Germinal center (tissue), 1 donor: Measurements from ENCODE around the gene VCP.
"Not testable (repeated sequence)": the region's sequence is repeated elsewhere in the genome, so short reads cannot be mapped to it uniquely, and the experiment has no call there.

Experiments
- DNase-seq: peaks from one replicate; pipeline ENCODE4 v3.0.0; 2012; ENCODE audit warnings: mixed read lengths, low spot score

The VCP gene

DNA sequence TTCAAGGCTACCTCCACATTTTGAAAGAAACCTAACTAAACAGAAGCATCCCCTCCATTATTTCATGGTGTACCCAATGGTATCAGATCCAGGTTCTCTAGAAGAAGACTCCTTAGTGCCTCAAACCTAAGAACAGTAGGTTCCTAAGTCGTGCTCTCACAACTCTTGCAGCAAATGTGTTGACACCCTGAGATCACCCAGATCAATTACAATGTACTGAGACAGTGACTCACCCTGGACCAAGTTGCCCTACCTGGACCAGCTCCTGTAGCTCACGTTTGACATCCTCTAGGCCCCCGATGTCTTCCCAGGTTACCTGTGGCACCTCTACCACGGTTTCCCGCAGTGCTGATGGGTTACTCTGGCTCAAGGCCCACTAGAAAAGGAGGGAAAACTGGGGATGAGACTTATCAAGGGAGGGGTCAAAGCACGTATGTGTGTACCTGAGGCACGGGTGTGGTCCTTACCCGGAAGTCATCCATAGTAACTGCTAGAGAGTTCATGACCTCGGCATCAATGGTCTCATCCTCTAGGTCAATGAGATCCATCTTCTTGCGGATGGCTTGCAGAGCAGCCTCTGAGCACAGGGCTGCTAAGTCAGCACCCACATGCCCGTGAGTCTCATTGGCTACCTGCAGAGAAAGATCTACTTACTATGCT, 11.7 kb downstream of the VCP start:
- no peak for DNase-seq

DNA sequence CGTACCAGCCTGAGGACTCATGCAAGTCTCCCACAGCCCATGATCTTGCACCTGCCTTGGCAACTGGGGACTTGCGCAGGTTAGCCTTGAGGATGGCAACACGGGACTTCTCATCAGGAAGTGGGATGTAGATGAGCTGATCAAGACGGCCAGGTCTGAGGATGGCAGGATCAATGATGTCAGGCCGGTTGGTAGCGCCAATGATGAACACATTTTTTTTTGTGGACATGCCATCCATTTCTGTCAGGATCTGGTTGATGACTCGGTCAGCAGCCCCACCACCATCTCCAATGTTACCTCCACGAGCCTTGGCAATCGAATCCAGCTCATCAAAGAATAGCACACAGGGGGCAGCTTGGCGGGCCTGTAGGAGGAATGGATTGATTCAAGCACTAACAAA, 13.0 kb downstream of the VCP start:
- no peak for DNase-seq

DNA sequence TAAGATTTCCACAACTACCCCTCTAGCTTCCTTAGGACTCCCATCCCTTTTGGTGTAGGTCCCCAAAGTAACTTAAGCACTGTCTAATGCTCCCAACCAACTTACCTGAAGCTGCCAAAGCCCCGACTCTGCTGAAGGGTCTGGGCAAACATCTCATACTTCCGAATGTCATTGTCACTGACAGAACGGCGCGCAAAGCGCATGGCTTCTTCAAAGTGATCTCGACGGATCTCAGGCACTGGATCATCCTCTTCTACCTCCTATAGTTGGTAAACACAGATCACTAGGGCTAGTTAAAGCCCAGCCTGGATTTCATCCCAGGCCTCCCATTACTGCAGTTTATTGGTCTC, 15.2 kb downstream of the VCP start:
- DNase-seq: no peak

DNA sequence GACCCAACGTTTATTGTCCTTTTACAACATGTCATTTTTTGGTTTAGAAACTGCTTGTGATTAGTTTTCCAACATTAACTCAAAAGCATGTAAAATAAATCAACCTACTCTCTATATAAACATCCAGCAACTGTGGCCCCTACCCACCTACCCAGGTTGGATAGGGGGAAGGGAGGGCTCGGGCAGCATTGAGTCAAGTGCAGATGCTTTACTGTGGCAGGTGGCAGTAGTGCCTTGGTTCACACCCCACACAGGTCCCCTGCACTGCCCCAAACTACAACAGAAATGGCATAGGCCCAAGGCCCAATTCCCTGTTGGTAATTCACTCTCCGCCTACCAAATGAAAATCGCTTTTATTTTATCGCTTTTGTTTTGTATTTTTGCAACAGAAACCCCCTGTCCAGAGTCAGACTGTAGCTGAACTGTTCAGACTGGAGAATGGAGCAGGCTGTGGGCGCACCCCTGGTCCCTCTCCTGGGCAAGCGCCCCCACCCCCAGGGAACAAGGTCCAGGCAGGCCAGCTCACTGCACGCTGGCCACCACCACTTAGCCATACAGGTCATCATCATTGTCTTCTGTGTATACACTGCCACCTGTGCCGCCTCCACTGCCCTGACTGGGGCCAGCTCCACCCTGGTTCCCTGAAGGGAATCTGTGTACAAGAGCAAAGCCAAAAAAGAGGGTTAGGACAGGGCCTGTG, 15.7 kb downstream of the VCP start:
- no peak for DNase-seq

DNA sequence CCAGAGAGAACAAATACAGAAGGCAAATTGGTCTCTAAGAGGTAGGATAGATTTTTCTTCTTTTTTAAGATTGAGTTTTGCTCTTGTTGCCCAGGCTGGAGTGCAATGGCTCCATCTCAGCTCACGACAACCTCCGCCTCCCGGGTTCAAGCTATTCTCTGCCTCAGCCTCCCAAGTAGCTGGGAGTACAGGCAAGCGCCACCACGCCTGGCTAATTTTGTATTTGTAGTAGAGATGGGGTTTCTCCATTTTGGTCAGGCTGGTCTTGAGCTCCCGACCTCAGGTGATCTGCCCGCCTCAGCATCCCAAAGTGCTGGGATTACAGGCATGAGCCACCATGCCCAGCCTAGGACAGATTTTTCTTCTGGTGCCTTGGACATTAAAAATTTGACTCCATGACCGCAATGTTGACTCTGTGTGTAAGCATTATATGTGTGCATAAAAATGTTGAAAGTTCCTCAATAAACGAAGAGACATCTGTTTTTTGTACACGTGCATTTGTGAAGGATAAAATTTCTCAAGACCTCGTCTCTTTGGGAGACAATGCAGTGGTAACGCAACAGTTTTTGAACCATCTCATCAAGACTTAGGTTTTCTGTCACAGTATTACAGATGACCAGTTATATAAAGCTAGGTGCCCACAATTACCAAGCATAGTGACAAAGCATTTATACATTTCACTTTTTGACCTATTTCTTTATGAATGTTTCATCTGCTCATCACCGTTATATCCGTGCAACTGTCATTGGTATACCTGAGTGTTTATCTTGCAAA, 17.4 kb downstream of the VCP start:
- DNase-seq: no peak

DNA sequence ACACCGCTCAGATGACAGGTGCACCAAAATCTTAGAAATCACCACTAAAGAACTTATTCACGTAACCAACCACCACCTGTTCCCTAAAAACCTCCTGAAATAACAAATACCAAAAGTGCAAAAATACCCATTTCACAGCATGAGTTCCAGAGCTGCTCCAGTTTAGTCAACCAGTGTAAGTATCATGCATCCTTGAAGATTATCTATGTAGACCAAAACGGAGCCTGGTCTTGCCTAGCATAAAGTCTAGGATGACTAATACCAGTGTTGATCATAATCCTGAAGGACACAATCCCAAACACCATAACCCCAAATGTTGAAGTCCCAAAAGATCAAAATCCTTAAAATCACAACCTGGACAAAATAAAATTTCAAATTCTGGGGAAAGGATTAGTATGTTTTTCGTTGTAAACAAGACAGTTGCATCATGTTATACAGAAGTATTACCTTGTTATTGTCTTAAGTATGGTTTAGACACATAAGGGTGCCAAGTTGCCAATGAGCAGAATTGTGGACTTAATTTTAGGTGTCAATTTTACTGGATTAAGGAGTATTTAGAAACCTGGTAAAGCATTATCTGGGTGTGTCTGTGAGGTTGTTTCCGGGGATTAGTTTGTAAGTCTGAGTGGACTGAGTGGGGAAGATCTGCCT, 18.1 kb downstream of the VCP start:
- DNase-seq: no peak

DNA sequence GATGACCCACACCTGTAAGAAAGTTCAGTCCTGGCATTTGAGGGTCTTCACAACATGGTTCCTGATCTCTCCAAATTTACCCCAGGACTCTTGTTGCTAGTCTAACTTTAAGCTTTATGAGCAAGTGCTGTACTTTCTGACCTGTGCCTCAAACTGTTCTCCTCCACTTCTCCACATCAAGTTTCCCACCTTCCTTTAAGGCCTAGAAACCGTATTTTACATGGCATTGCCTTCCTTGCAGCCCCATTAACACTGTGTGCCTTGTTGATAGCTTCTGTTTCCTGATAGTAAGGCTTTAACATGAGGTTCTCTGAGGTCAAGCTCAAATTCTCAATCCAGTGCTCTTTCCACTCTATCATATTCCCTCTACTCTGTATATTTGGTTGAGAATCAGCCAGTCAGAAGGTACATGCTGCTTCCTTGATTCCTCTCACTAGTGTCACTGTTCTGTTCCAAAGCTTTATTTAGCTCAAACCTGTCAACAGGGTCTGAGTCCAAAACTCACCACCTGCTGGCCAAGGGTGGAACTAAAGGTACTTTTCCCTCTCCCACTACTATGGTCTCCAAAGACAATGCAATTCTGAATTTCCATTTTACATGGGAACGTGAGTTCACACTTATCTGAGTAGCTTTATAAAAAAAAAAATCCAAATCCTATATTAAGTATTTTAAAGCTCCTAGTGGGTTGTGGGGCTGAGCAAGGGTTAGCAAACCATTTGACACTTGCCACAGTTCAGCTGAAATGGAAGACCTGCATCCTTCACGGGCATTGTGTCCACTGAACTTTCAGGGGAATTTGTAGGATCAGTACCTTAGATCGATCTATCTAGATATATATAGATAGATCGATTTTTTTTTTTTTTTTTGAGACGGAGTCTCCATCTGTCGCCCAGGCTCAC, 21.1 kb downstream of the VCP start:
- DNase-seq: peak; percentile 61

DNA sequence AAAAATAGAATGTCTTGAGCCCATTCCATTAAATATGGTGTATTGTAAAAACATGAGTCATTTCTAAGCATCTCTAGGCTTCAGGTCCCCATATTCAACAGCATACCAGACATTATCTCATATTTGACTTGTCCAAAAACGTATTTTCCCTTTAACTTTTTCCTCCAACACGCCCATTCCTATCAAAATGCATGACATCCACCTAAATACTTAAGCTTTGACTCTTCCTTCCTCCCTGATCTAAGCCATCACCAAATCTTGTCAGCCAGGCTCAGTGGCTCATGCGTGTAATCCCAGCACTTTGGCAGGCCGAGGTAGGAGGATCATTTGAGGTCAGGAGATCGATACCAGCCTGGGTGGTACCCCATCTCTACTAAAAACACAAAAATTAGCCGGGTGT, 23.9 kb downstream of the VCP start:
- DNase-seq: no peak

DNA sequence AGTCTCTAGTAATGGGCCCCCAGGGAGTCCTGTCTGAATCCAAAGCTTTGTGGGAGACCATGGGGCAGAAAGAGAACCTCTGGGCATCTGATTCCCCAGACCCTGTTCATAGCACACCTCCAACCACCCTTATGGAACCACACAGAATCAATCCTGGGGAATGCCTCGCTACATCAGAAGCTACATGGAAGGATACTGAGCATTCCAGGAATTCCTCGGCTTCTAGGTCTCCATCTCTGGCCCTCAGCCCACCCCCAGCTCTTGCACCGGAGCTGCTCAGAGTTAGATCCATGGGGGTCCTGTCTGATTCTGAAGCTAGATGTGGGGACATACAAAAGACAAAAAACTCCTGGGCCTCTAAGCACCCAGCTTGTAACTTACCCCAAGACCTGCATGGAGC, 28.4 kb downstream of the VCP start:
- DNase-seq: no peak

DNA sequence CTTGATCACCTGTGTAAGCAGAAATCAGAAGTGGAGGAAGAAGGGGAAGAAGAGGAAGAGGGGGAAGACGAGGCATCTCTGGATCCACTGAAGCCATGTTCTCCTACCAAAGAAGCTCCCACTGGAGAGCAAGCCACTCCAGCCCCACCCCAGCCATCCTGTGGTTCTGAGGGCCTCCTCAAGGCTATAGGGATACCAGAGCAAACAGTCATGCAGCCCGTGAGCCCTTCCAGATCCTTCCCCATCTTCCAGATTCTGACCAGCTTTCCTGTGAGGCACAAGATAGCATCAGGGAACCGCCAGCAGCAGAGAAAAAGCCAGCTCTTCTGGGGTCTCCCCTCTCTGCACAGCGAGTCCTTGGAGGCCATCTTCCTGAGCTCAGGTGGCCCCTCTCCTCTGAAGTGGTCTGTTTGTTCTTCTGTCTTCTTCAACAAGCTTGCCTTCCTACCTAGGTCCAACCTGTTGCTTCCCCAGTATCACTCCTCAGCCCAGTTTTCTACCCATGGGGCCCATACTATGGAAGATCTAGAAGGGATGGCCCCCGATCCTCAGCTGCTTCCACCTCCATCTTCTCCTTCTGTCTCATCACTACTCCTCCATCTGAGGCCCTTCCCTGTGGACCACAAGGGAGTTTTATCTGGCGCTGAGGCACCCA, 29.4 kb downstream of the VCP start:
- DNase-seq: no peak

DNA sequence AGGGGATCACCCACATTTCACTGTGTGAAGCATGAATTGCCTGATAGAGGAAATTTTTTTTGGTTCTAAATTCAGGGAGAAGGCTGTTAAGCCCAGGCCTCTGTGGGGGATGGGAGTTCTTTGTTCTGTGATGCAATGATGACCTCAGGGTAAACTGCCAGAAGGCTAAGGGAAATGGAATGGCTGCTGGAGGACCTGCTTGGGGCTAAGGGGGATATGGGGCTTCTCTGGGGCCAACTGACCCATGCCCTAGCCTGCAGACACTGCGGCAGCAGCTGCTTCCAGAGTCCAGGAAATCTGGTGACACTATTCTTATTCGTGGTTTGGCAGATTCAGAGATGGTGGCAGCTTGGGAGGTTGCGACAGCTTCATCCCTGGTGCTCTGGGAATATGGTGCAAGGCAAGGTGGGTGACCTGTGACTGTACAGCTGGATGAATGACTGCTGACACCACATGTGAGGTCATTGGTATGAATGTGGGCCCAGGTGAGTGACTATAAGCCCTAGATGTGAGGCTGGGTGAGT, 30.3 kb downstream of the VCP start:
- no peak for DNase-seq

DNA sequence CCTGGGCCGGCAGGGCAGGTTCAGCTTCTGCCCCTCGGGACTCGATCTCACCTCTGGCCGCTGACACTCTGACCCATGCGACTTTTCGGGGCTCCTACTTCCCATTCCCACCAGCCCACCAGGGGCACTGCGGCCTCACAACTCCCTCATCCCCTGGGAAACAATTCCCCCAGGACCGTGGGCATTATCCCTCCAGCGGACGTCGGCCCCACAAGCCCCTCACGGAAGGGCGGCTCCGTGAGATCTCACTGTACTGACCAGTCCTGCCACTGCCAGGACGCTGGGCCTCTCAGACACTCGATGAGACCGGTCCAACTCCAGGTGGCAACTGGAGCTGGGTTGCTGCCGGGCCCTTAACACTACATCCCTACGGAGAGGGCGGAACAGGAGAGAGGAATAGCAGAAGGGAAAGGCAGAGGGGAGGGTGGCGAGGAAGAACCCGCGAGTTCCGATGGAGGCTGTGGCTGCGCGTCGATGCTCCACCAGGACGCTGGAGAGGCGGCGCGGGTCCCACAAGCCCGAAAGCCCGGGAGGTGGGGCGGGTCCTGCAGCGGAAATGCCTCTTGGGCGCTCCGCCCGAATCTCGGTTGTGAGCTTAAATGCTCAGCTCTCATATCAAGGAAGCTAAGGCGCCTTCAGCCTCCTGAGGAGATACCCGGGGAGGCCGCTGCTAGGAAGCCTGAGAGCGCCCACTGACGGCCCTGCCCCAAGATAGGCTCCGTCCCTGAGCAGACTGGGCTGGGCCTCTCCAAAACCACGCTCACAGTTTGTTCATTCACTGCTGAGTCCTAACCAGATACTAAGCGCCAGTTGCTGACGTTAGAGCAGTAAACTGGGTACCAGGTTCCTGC, 36.3 kb downstream of the VCP start:
- peak; percentile 46 for DNase-seq

DNA sequence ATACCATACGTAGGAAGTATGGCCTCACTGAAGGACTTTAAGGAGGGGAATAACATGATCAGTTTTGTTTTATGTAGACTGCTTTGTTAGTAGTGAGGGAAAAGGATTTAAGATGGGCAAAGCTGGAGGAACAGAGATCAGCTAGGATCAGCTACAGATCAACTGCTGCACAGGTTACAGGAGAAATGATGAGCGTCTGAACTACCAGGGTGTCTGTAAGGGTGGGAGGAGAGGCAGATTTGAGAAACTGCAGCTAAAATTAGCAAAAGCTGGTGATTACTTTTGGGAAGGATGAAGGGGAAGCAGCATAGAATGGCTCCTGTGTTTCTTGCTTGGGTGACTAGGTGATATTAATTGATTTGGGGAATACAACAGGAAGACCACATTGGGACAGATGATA, 39.3 kb downstream of the VCP start:
- no peak for DNase-seq

DNA sequence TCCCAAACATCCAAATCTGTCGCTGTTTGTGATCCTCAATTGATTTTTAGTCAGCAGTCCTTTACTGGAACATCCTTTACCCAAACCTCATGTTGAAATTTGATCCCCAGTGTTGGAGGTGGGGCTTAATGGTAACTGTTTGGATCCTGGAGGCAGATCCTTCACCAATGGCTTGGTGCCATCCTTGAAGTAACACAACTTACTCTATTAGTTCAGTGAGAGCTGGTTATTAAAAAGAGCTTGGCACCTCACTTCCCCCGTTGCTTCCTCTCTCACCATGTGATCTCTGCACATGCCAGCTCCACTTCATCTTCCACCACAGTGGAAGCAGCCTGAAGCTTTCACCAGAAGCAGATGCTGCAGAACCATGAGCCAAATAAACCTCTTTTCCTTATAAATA, 42.6 kb downstream of the VCP start:
- DNase-seq: no peak

DNA sequence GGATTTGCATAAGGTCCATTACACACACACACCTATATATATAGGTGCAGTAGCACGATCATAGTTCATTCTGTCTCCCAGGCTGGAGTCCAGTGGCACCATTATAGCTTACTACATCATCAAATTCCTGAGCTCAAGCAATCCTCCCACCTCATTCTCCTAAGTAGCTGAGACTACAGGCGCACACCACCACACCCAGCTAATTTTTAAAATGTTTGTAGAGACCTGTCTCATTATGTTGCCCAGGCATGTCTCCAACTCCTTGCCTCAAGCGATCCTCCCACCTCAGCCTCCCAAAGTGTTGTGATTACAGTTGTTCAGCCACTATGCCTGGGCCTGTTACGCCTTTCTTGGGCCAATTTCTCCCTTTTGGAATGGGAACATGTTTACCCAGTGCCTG, 43.2 kb downstream of the VCP start:
- no peak for DNase-seq

DNA sequence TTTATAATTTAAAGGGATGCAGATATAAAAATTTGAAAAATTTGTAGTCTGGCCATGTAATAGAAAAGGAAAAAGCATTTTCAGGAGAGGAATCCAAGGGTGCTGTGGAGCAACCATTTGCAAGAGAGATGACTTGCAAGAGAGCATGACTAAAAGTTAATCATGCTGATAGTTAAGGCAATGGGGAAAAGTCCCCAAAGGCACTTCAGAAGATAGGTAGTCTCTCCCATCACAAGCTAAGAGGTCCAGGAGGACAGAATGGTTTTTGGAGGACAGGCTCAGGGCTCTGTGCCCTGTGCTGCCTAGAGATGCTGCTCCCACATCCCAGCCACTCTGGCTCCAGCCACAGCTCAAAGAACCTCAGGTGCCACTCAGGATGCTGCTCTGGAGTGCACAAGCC, 44.1 kb downstream of the VCP start:
- no peak for DNase-seq

DNA sequence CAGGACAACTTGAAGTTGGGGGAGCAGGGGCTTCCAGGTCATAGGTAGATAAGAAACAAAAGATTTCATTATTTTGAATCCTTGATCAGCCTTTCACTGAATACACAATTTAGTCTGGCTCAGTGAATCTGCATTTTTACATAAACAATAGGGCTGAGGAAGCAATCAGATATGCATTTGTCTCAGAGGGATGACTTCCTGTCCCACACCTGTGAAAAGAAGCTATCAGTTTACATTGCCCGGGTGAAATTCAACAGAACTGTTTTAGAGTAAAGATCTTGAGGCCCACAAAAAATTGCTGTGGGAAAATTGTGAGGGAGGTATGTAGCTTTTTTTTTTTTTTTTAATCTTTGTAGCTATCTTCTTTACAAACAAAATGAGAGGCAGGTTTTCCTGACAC, 44.6 kb downstream of the VCP start:
- DNase-seq: no peak

DNA sequence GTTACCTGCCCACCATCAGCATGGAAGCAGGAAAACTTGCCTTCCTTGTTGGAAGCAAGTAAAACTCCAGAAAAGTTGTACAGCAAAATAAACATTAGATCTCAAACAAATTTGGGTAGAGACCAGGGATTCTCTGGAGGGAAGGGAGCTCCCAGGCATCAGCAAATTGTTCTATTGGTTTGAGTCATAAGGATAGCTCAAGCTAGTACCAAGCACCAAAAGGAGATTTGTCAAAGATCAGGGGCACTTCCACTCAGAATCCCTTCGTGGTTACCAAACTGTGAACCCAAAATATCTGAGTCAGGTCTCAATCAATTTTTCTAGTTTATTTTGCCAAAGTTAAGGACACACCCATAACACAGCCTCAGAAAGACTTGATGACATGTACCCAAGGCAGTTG, 45.1 kb downstream of the VCP start:
- no peak for DNase-seq

DNA sequence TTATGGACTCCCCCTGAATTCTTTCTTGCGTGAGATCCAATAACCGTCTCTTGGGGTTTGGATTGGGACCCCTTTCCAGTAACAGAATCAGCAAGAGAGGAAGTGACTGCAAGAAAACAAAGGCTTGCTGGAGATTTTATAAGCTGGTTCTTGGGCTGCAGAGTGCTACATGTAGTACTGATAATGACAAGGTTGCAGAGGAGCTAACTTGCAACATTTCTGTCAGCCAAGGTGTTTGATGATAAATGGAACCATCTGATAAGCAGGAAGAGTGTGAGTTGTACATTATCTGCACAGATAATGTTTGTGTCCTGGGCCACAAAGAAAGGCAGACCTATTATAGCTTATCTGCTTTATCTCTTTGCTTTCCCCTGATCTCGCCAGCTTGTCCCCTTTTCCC, 45.8 kb downstream of the VCP start:
- no peak for DNase-seq

DNA sequence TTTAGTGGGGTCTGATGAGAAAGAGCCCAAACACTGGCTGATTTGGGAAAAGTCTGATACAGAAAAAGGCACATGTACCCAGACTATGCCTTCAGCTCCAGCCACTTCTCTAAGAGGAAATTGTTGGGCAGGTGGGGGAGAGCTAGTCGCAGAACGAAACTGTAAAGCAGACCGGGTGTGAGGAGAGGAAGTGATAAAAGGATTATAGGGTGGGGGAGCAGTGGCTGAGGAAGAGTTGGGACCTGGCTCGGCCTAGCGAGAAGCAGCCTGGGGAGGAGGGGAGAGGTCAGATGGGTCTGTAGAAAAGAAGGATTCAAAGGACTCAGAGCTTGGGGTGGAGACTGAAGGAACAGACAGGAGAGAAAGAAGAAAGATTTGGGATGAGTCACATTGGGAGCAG, 49.0 kb downstream of the VCP start:
- not testable (repeated sequence) for DNase-seq
